AG10803 (cell line): ENCODE data around the gene ASB2.

ENCODE experiments used
- DNase-seq: peaks from one replicate; pipeline ENCODE4 v3.0.0; 2010; ENCODE audit warnings: low read depth
- H3K4me3 ChIP-seq: 2 replicates; pipeline ENCODE4 v1.5.1; 2011; ENCODE audit warnings: mild to moderate bottlenecking, low read length, control low read depth
- TF ChIP-seq, protein P1 (sequence below): conservative IDR thresholded peaks from 2 replicates; pipeline ENCODE4 v1.5.1; 2011; ENCODE audit warnings: mild to moderate bottlenecking, low read length, control low read depth, inconsistent platforms

Gene ASB2

DNA sequence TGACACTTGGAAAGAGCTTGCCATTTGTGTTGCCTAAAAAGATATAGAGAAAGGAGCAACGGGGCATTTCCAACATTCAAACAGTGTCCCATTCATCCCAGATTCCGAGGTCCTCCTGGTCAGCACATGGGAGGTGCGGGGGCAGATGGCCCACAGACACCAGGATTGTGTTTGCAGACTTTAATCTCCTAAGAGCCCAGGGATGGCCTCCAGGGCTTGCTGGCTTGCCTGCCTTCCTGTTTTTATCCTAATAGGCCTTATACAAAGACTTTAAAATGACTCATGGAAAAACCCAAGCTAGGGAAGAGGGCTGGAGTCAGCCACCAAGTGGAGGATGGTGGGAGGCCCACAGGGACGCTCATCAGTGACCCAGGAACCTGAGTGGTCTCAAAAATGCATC is 70.7 kb downstream of the ASB2 start:
- DNase-seq = no peak
- TF ChIP-seq, protein P1, sequence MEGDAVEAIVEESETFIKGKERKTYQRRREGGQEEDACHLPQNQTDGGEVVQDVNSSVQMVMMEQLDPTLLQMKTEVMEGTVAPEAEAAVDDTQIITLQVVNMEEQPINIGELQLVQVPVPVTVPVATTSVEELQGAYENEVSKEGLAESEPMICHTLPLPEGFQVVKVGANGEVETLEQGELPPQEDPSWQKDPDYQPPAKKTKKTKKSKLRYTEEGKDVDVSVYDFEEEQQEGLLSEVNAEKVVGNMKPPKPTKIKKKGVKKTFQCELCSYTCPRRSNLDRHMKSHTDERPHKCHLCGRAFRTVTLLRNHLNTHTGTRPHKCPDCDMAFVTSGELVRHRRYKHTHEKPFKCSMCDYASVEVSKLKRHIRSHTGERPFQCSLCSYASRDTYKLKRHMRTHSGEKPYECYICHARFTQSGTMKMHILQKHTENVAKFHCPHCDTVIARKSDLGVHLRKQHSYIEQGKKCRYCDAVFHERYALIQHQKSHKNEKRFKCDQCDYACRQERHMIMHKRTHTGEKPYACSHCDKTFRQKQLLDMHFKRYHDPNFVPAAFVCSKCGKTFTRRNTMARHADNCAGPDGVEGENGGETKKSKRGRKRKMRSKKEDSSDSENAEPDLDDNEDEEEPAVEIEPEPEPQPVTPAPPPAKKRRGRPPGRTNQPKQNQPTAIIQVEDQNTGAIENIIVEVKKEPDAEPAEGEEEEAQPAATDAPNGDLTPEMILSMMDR = no peak
- no peak overlapping the region for H3K4me3 ChIP-seq

DNA sequence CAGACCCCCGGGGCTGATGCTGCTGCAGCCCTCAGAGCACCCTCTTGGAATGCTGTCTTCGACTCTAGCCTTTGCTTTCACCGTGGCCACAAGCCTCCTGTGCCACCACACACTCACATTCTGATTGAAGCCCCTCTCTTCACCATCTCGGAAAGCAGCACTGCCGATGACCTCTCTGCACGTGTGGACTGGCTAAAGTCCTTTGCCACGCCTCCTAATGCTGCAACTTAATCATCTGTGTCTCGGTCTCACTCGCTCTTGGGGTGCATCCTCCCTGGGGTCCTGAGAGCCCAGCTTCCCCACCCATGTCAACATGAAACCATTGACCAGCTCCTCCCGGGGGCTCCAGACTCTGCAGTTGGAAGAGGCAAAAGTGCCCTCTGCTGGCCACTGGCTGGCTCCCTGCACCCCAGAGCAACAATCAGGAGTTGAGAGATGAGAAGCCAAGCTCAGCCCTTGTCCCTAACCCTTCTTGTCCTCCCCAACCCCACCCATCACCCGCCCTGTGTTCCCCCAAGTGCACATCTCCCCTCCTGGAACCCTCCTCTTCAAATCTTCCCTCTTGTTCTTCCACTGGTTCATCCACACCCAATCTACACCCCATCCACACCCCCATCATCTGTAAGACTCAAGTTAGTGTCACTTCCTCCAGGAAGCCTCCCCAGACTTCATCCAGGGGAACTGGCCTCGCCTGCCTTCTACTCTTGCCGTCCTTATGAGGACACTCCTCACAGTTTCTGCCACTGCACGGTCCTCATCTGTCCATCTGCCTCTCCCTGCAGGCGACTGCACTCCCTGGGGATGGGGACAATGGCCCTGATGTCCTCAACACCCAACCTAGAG is 72.8 kb downstream of the ASB2 start:
- TF ChIP-seq, protein P1 = peak; percentile 30
- no peak for DNase-seq
- no peak overlapping the region for H3K4me3 ChIP-seq

DNA sequence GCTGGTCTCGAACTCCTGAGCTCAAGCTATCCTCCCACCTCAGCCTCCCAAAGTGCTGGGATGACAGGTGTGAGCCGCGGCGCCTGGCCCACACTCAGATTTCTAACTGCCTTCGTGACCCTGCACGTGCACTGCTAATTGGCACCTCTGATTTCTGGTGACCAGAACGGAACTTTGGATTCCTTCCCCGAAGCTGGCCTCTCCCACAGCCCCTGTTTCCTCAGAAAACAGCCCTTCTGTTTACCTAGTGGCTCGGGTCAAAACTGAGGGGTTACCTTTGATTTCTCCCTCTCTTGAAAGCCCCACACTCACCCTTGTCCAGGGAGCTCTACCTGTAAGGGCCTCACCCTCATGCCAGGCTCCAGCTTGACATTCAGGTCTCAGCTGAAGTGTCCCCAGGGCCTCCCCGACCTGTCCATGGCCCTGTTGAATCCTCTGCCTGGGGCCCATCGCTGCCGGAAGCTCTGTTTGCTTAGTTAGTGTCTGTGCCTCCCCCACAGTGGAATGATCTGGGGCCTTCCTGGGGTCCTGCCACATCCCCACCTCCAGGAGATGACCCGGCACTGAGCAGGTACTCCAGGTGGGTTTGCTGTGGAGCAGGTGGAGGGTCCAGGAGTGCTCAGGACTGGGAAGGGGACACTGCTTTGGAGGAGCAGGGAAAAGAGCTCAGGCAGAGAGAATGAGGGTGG is 73.6 kb downstream of the ASB2 start:
- DNase-seq = no peak
- TF ChIP-seq, protein P1 = no peak
- H3K4me3 ChIP-seq = no peak overlapping the region

DNA sequence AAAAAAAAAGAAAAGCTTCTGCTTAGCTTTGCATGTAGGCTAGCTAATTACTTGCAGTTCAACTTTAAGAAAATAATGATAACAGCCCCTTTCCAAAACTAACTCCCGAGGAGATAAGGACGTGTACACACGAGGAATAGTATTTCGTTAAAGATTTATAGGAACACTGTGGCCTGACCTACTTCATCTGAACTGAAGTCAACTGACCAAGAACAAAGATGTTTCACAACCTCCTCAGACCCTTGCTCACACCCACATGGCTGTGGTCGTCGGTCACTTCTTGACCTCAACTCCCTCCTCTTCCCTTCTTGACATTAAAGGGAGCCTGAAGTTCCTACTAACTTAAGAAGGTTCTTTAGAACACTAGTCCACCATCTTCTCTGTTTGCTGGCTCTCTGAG is 74.6 kb downstream of the ASB2 start:
- no peak for DNase-seq
- TF ChIP-seq, protein P1 = no peak
- no peak overlapping the region for H3K4me3 ChIP-seq

DNA sequence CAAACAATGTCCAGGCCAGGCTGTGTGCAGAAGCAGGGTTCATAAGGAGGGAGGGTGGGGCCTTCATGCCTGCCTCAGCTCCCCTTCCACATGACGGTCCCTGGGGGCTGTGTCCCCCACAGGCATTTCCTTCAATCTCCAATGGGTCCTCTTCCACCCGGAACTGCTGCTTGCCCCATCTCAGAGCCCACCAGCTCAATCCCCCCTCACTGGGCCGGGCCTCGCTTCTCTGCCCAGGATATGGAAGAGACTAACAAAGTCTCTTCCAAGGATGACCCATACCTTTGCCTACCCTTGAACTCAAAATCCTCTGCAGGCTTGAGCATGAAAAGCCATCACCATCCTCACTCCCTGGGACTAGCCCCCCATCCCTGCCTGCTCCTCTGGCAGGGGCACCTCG is 77.6 kb downstream of the ASB2 start:
- TF ChIP-seq, protein P1 = no peak
- DNase-seq = no peak
- H3K4me3 ChIP-seq = no peak overlapping the region

DNA sequence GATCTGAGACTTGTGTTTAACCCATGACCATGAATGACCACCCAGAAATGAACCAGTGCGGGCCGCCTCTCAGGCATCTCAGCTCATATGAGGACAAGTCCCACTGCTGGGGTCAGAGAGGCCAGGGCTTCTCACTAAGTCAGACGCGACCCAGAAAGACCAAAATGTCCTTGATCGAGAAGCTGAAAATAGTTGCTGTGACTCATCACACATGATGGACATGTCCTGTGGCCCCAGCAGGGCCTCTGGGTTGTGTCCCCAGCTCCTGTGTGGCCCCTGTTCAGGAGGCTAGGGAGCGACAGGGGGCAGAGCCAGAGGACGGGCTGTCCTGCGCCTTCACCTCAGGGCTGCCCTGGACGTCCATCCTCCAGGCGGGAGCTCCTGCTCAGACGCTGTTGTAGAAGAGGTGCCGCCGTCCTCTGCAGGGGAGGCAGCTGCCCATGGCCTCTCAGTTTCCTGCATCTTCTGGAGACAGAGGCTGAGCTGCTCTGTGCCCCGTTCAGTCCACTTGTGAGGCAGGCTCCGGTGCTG is 78.2 kb downstream of the ASB2 start:
- H3K4me3 ChIP-seq = no peak overlapping the region
- TF ChIP-seq, protein P1 = no peak
- no peak for DNase-seq
